ENCODE data around the gene PTTG1IP.

GRCh38 chr21:44918581-44919033 is 45.1 kb upstream of the PTTG1IP start:
- TF ChIP-seq ZNF692 (tag by site-specific recombination; IDR thresholded peaks at IDR 0.05): no peak
- no peak for TF ChIP-seq ZBTB49 (tag by site-specific recombination; IDR thresholded peaks at IDR 0.05; ENCODE audit: low read depth)
- TF ChIP-seq ZBTB1 (tag by site-specific recombination; IDR thresholded peaks at IDR 0.05): no peak
- TF ChIP-seq CTCF (tag by site-specific recombination; IDR thresholded peaks at IDR 0.05): no peak
- no peak for TF ChIP-seq ZNF777 (tag by site-specific recombination; IDR thresholded peaks at IDR 0.05; ENCODE audit: borderline replicate concordance)
- no peak for TF ChIP-seq ZNF362 (tag by site-specific recombination; IDR thresholded peaks at IDR 0.05)
- TF ChIP-seq ZNF830 (tag by site-specific recombination; IDR thresholded peaks at IDR 0.05; ENCODE audit: low read depth): no peak
- no peak for TF ChIP-seq ZNF747 (tag by site-specific recombination; IDR thresholded peaks at IDR 0.05)
- no peak for TF ChIP-seq REST (tag by site-specific recombination; IDR thresholded peaks at IDR 0.05)
- no peak for TF ChIP-seq PBX3 (CRISPR knock-in tag; IDR thresholded peaks at IDR 0.05)
- TF ChIP-seq ZNF174 (tag by site-specific recombination; IDR thresholded peaks at IDR 0.05): no peak
- TF ChIP-seq ZBTB17 (tag by site-specific recombination; IDR thresholded peaks at IDR 0.05): no peak

All from HEK293 (cell line).